ENCODE results near the gene SEPTIN1. TPM values are rescaled to one million over a fixed set of nuclear protein-coding genes. Genes with fewer than 3 reads are reported as not detected.
A peak's percentile ranks its signal among the peaks of the same experiment; 100 is the strongest.
"Not testable (repeated sequence)": the region's sequence is repeated elsewhere in the genome, so short reads cannot be mapped to it uniquely, and the experiment has no call there.

Gene SEPTIN1
- total RNA-seq, 2 donors from 2014 or later: 192 to 220 TPM

DNA sequence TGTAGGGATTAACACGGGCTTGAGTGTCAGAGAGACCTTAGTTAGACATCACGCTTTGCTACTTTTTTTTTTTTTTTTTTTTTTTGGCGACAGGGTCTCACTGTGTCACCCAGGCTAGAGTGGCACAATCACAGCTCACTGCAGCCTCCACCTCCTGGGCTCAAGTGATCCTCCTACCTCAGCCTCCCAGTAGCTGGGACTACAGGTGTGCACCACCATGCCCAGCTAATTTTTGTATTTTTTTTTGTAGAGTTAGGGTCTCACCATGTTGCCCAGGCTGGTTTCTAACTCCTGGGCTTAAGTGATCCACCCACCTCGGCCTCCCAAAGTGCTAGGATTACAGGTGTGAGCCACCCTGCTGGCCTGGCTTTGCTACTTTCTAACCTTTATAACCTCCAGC, 14.3 kb upstream of the SEPTIN1 start:
- not testable (repeated sequence) for ATAC-seq; H3K9me3 ChIP-seq (ENCODE audit: control insufficient read depth, low read length, poor library complexity, severe bottlenecking); H3K36me3 Mint-ChIP-seq (ENCODE audit: low read depth); DNase-seq; H3K27me3 Mint-ChIP-seq
- Mint-ChIP-seq H3K4me3 (peak overlapping the region; percentile 94), H3K4me1 (peaks cover 35% of the 10 kb centered on the region), H3K27ac (peak overlapping the region; percentile 90)

DNA sequence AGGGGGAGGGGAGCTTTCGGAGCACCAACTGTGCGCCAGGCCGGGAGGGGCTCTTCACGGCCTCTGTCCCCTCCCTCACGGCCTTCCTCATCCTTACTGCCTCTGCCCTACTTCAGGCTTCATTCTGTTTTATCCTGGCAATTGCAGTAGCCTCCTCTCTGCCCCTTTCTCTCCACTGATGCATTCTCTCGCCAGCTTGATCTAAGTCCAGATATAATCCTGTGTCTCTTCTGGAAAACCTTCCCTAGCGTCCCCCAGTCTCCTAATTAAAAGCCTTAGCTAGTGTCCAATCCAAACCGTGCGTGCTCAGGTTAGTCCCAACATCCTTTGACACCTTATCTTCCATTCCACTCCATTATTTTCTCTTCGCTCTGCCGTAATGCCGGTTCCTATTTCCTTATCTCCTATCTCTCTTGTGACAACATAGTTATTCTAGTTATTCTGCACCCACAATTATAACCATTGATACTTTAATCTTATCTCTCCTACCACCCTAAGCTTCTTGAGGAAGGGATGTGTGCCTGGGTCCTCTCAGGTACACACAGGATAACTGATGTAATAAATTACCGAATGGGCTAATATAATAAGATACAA, 13.7 kb upstream of the SEPTIN1 start:
- Mint-ChIP-seq H3K27me3 (no peaks in the 10 kb centered on the region), H3K27ac (peak overlapping the region; percentile 90), H3K4me1 (peaks cover 30% of the 10 kb centered on the region), H3K36me3 (ENCODE audit: low read depth) (peaks cover 3% of the 10 kb centered on the region), H3K4me3 (peak overlapping the region; percentile 94)
- no peaks in the 10 kb centered on the region for H3K9me3 ChIP-seq (ENCODE audit: control insufficient read depth, low read length, poor library complexity, severe bottlenecking)
- DNase-seq (no peak), ATAC-seq (no peak)

DNA sequence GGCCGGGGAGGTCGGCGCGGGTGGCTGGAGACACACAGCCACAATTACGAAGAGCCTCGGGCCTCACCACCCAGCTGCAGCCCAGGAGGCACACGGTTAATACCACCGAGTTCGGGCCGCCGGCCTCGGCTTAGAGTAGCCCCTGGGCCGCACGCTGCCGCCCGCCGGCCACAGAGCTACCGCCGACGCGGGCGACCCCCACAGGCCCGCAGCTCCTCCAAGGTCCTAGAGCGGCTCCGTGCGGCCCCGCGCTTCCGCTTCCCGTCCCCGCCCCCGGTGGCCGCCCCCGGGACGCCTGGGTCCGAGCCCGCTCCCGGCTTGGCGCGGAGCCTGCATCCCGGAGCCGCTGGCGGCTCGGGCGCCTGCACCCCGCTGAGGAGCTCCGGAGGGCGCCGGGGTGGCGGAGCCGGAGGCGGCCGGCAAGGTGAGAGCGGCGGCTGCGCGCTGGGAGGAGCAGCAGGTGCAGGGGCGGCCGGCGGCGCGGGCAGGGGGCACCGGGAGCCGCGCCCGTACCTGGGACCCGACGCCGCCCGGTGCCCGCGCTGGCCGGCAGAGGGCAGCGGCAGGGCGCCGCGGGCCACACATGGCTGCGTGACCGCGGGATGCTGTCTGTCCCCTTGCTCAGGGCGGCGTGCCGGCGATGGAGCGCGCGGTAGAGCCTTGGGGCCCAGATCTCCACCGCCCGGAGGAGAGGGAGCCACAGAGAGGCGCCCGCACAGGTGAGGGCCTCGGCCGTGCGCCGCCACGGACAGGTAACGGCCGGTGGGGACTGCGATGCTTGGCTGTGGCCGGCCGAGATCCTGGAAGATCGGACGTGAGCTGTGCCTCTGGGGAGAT, 13.0 kb upstream of the SEPTIN1 start, which contains the start of gene ZNF48:
TSS of gene ZNF48 (plus strand) at position 266 of the 837 bp plus-strand sequence. CDS start at position 641, 375 bp downstream.
- H3K9me3 ChIP-seq (ENCODE audit: control insufficient read depth, low read length, poor library complexity, severe bottlenecking): no peaks in the 10 kb centered on the region
- DNase-seq (peak; percentile 33 to 46 (median 45)), ATAC-seq (peak; percentile 80)
- no peaks in the 10 kb centered on the region for H3K27me3 Mint-ChIP-seq
- H3K4me1 Mint-ChIP-seq: peaks cover 26% of the 10 kb centered on the region
- H3K4me3 Mint-ChIP-seq: peak within 1 kb of the TSS; percentile 94
- H3K27ac Mint-ChIP-seq: peak within 1 kb of the TSS; percentile 90
- H3K36me3 Mint-ChIP-seq (ENCODE audit: low read depth): peaks cover 3% of the 10 kb centered on the region

DNA sequence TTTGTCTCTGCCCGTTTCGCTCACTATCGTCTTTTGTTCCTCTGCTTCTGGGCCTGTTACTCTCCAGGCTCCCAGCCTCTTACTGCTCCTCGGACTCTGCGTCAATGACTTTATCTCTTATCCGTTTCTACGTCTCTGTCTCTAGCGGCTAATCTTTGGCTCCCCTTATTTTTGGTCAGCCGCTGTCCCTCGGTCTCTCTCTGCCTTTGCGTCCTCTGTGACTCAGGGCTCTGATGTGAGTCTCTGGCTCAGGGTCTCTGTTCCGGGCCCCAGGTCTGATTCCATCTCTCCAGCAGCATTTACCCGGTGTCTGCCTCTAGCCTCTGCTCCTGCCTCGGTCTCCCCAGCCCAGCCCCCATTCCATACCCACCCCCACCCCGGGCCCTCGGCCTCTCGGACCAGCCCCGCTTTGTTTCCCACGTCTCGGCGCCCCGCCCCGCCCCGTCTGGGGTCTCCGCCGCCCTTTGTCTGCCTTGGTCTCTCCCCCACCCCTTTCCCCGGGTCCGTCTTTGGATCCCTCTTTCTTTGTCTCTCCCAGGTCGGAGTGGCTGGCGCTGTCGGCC, 12.3 kb upstream of the SEPTIN1 start:
- no peak for ATAC-seq
- peak overlapping the region; percentile 84 for H3K27ac Mint-ChIP-seq
- no peaks in the 10 kb centered on the region for H3K9me3 ChIP-seq (ENCODE audit: control insufficient read depth, low read length, poor library complexity, severe bottlenecking)
- peak overlapping the region; percentile 94 for H3K4me3 Mint-ChIP-seq
- DNase-seq: no peak
- H3K4me1 Mint-ChIP-seq: peaks cover 23% of the 10 kb centered on the region
- H3K27me3 Mint-ChIP-seq: no peaks in the 10 kb centered on the region
- peaks cover 3% of the 10 kb centered on the region for H3K36me3 Mint-ChIP-seq (ENCODE audit: low read depth)

DNA sequence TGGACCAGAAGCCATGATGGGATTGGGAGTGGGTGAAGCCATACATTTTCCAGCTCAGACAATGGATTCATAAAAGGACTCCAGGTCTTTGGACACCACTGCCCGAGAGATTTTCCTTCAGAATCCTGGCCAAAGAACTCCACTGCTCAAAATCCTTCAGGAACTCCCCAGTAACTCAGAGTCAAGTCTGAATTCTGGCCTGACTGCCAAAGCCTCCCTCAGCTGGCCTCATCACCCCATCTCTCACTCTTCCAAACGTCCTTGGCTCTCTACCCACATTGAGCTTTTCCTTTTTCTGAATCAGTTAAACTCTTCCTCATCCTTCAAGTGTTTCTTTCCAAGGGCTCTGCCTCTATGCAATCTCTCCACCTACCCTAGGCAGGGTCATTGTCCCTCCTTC, 1.2 kb upstream of the SEPTIN1 start:
- H3K36me3 Mint-ChIP-seq (ENCODE audit: low read depth): no peaks in the 10 kb centered on the region
- no peak for ATAC-seq
- H3K4me1 Mint-ChIP-seq: peaks cover 38% of the 10 kb centered on the region

DNA sequence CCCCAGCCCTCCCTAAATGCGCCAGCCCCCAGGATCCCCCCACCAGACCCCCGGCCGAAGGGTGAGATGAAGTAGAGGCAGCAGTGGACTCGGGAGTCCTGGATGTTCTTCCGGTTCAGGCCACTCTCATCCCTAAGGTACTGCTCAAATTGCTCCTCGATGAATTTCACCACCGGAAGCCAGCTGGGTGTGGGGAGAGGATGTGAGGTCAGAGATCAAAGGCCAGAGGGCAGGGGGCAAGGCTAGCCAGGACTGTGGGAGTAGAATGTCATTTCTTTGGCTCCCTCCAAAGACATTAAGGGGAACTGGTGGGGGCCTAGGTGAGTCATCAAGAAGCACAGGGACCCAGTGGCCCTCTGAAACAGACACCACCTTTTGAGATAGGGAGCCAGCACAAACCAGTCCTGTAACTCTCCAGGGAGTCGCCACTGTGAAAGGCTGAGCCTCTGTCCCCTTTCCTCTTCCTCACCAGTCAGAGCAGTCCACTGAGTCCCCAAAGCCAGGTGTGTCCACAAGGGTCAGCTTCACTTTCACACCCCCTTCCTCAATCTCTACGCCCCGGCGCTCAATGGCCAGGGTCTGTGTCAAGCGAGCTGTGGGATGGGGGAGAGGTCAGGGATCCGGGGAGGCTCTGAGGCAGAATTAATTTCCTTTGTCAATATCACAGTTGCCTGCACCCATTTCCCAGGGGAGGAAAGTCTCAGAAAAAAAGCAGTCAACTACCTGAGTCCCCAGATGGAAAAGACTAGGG, 895 bp downstream of the SEPTIN1 start:
- Mint-ChIP-seq H3K4me3 (peak overlapping the region; percentile 99), H3K27ac (peak overlapping the region; percentile 99), H3K27me3 (no peaks in the 10 kb centered on the region), H3K4me1 (peaks cover 47% of the 10 kb centered on the region), H3K36me3 (ENCODE audit: low read depth) (peaks cover 2% of the 10 kb centered on the region)
- ATAC-seq (no peak), DNase-seq (no peak)
- no peaks in the 10 kb centered on the region for H3K9me3 ChIP-seq (ENCODE audit: control insufficient read depth, low read length, poor library complexity, severe bottlenecking)

More for the DNA sequence above, 1.2 kb upstream of the SEPTIN1 start:
- H3K9me3 ChIP-seq (ENCODE audit: control insufficient read depth, low read length, poor library complexity, severe bottlenecking): no peaks in the 10 kb centered on the region
- Mint-ChIP-seq H3K4me3 (peak overlapping the region; percentile 99), H3K27me3 (no peaks in the 10 kb centered on the region), H3K27ac (peak overlapping the region; percentile 99)
- DNase-seq: no peak

DNA sequence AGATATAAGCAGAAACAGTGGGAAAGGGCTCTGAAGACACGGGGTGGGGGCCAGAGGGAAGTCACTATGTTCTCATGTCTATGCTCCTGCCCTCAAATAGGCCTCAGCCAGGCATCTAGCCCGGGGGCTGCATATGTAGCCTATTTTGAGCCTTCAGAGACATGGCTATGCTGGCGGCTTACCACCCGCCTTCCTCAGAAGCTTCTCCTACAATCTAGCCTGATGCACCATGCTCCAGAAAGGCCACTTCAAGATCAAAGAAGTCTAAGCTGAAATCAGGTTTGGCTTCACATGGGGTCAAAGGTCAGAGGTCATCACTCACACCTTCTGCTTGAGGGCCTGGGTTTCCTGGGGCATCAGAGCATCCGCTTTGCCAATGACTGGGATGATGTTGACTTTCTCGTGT, 1.6 kb downstream of the SEPTIN1 start:
- Mint-ChIP-seq H3K36me3 (ENCODE audit: low read depth) (peaks cover 2% of the 10 kb centered on the region), H3K4me3 (peak overlapping the region; percentile 99), H3K4me1 (peaks cover 47% of the 10 kb centered on the region), H3K27me3 (no peaks in the 10 kb centered on the region), H3K27ac (peak overlapping the region; percentile 99)
- no peak for ATAC-seq
- DNase-seq: no peak
- H3K9me3 ChIP-seq (ENCODE audit: control insufficient read depth, low read length, poor library complexity, severe bottlenecking): no peaks in the 10 kb centered on the region

DNA sequence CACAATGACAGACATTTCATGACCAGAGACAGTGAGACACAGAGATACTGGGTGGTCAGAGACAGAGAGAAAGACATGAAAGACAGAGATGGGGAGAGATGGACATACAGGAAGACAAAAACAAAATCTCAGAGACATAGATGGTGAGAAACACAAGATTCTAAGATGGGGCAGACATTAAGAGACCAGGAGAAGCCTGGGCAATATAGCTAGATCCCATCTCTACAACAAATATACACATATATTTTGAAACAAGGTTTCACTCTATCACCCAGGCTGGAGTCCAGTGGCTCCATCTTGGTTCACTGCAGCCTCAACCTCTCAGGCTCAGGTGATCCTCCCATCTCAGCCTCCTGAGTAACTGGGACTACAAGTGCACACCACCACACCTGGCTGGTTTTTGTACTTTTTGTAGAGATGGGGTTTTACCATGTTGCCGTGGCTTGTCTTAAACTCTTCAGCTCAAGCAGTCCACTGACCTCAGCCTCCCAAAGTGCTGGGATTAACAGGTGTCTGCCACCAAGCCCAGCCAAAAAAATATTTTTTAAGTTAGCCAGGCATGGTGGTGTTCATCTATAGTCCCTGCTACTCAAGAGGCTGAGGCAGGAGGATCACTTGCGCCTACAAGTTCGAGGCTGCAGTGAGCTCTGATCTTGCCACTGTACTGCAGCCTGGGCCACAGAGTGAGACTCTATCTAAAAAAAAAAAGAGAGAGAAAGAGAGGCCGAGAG, 2.1 kb downstream of the SEPTIN1 start:
- no peaks in the 10 kb centered on the region for H3K27me3 Mint-ChIP-seq
- DNase-seq (no peak), ATAC-seq (no peak)

DNA sequence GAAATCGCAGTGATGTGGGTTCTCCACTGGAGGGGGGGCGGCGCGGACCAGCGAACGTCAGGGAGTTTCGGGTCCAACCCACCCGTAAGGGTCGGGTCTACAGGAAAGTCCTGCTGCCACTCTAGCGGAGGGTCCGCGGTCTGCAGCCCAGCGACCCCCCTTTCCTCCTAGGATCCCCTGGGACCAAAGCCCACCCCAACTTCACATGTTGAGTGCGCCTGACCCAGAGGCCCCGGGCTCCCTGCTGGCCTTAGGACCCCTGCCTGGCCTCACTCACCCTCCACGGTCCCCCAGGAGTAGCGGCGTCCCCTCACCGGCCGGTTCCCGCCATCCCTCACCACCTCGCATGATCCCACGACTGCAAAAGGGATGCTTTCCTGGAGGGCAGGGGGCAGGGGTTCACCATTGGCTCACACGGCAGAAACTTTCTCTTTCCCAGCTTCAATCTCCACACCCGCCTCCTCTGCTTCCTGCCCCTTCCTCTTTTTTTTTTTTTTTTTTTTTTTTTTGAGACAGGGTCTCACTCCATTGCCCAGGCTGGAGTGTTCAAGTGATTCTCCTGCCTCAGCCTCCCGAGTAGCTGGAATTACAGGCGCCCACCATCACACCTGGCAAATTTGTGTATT, 3.1 kb downstream of the SEPTIN1 start:
- H3K36me3 Mint-ChIP-seq (ENCODE audit: low read depth): peaks cover 2% of the 10 kb centered on the region
- H3K4me1 Mint-ChIP-seq: peaks cover 47% of the 10 kb centered on the region
- peak overlapping the region; percentile 99 for H3K27ac Mint-ChIP-seq
- DNase-seq (no peak), ATAC-seq (no peak)
- no peaks in the 10 kb centered on the region for H3K27me3 Mint-ChIP-seq
- peak overlapping the region; percentile 99 for H3K4me3 Mint-ChIP-seq
- H3K9me3 ChIP-seq (ENCODE audit: control insufficient read depth, low read length, poor library complexity, severe bottlenecking): no peaks in the 10 kb centered on the region

More for the DNA sequence above, 2.1 kb downstream of the SEPTIN1 start:
- Mint-ChIP-seq H3K4me3 (peak overlapping the region; percentile 99), H3K27ac (peak overlapping the region; percentile 99), H3K4me1 (peaks cover 47% of the 10 kb centered on the region), H3K36me3 (ENCODE audit: low read depth) (peaks cover 2% of the 10 kb centered on the region)
- no peaks in the 10 kb centered on the region for H3K9me3 ChIP-seq (ENCODE audit: control insufficient read depth, low read length, poor library complexity, severe bottlenecking)

DNA sequence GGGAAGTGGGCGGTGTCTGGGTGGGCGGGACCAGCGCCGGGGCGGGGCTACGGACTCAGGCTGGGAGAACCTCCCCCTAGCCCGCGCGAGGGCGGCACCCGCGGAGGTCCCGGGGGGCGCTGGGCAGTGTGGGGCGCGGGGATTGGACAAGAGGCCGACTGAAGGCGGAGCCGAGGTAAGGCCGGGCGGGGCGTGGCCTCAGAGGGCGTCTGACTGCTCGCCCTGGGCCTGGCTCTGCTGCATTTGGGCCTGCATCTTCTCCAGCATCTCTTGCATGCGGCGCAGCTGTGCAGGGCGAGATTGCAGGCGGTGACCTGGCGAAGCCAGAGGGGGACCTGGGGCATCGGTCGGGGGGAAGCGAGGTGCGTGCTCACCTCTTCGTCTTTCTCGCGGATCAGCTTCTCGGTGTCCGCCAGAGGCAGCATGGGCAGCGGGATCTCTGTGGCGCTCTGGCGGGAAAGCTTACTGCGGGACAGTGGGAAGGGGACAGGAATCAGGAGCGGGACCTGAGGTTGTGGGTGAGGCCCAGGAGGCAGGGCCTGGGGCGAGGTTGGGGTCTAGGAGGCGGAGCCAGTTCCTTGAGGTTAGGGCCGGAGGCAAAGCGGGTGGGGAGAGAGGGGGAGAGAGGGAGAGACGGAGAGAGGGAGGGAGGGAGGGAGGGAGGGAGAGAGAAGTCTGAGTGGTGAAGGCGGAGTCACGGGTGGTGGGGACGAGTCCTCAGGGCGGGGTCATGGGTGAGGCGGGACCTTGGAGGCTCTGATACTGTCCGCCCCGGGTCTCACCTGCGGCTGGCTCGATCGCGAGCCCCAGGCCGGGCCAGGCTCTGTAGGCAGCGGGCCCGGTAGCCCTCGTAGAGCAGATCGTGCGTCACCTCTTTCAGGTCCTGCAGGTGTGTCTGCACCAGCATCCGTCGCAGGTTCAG, 3.9 kb downstream of the SEPTIN1 start:
- ATAC-seq (peak; percentile 83), DNase-seq (peak; percentile 98 to 99 (median 99))
- Mint-ChIP-seq H3K27ac (peak overlapping the region; percentile 99), H3K4me3 (peak overlapping the region; percentile 99), H3K36me3 (ENCODE audit: low read depth) (peaks cover 2% of the 10 kb centered on the region), H3K27me3 (no peaks in the 10 kb centered on the region), H3K4me1 (peaks cover 44% of the 10 kb centered on the region)
- H3K9me3 ChIP-seq (ENCODE audit: control insufficient read depth, low read length, poor library complexity, severe bottlenecking): no peaks in the 10 kb centered on the region

DNA sequence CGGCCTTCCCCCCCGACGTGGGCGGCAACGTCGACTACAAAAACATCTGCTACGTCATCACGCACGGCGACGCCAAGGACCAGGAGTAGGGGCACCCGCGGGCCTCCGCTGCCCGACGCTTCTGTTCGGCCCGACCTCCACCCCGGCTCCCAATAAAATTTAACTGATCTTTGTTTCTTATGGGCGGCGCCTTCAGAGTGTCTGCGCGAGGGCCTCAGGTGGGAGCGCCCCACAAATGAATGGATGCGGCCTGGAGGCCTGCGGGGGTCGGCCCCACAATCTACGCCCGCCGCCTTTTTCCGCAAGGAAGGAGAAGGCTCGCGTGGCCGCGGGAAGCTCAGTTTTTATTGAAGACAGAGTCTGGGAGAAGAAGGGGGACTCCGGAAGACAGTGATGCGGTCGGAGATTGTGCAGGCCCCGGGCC, 4.5 kb downstream of the SEPTIN1 start:
- no peaks in the 10 kb centered on the region for H3K9me3 ChIP-seq (ENCODE audit: control insufficient read depth, low read length, poor library complexity, severe bottlenecking)
- Mint-ChIP-seq H3K36me3 (ENCODE audit: low read depth) (peaks cover 2% of the 10 kb centered on the region), H3K4me1 (peaks cover 40% of the 10 kb centered on the region), H3K27ac (peak overlapping the region; percentile 99), H3K27me3 (no peaks in the 10 kb centered on the region), H3K4me3 (peak overlapping the region; percentile 99)
- peak; percentile 74 to 81 (median 78) for DNase-seq
- peak; percentile 57 for ATAC-seq
